Measurements from ENCODE around the gene MAD1L1. TPM values are rescaled to one million over a fixed set of nuclear protein-coding genes. Genes with fewer than 3 reads are reported as not detected.

The MAD1L1 gene
- total and polyA plus RNA-seq, 2 of the 13 experiments (the other 11 are each of a cell fraction or from before 2014, with no cell fraction given) = 17.4 to 64.7 TPM

GRCh38 chr7:2046581-2047565, 185.9 kb downstream of the MAD1L1 start (continued):
- TF ChIP-seq CEBPZ (IDR thresholded peaks at IDR 0.05; ENCODE audit: low read length) = no peak

GRCh38 chr7:2045559-2046405, 187.0 kb downstream of the MAD1L1 start:
- no TSS peak for BruUV-seq (replicated peaks)
- intact Hi-C loops (cut with micrococcal nuclease; ENCODE audit: unreplicated experiment) (no loop called here), in situ Hi-C loops (cut with HindIII; ENCODE audit: extremely low pct_ligation_motif_present, low pct_unique_long_range_greater_than_20kb) (no loop called here)
- H2AFZ ChIP-seq (ENCODE audit: low read length) = no peak overlapping the region
- H3K36me3 ChIP-seq (replicated peaks in 1 of 2; ENCODE audit: control insufficient read depth in 1 of 2, insufficient read depth in 2 of 2, low read length in 2 of 2) = peaks cover 4 to 22% of the 10 kb centered on the region in 2 experiments
- H4K20me1 ChIP-seq (ENCODE audit: insufficient read depth, low read length) = no peaks in the 10 kb centered on the region
- H3K4me1 ChIP-seq (ENCODE audit: insufficient read depth, low read length) = no peaks in the 10 kb centered on the region
- ChIA-PET CTCF (ENCODE audit: low intra/inter-chr PET ratio, low total read pairs) (no interaction called here), POLR2A (no interaction called here)
- 98% methylated on average over 9 of the region's 25 CpGs for WGBS (ENCODE audit: low lambda C conversion rate)
- H3K27ac ChIP-seq (ENCODE audit: extremely low read length, insufficient read depth, low read length) = no peak overlapping the region
- no peak overlapping the region for H3K9ac ChIP-seq (ENCODE audit: insufficient read depth, low read depth, low read length)
- no peaks in the 10 kb centered on the region for H3K27me3 ChIP-seq (ENCODE audit: control insufficient read depth in 1 of 2, insufficient read depth in 2 of 2, low read length in 2 of 2)
- no peaks in the 10 kb centered on the region for H3K9me3 ChIP-seq (ENCODE audit: low read length)
- DNase-seq (ENCODE audit: low spot score) = no peak
- no peak overlapping the region for H3K4me2 ChIP-seq (ENCODE audit: low read depth, low read length)
- no peak for ATAC-seq
- no peak for FAIRE-seq
- H3K79me2 ChIP-seq (ENCODE audit: insufficient read depth, low read length) = no peaks in the 10 kb centered on the region
- no peak overlapping the region for H3K4me3 ChIP-seq (replicated peaks in 1 of 3; ENCODE audit: insufficient read depth in 1 of 3, low read depth in 2 of 3, low read length in 3 of 3)
- TF ChIP-seq HNRNPUL1 (IDR thresholded peaks at IDR 0.05; ENCODE audit: low read depth, low read length) (no peak), HMGXB3 (CRISPR knock-in tag; IDR thresholded peaks at IDR 0.05; ENCODE audit: borderline replicate concordance) (no peak), CEBPG (CRISPR knock-in tag; IDR thresholded peaks at IDR 0.05) (no peak), ZNF354B (CRISPR knock-in tag; IDR thresholded peaks at IDR 0.05) (no peak), ZNF766 (CRISPR knock-in tag; IDR thresholded peaks at IDR 0.05; ENCODE audit: borderline replicate concordance) (no peak), ZBED4 (CRISPR knock-in tag; IDR thresholded peaks at IDR 0.05; ENCODE audit: borderline replicate concordance) (no peak)

All from HepG2 (cell line).